Myocyte (in vitro differentiated cells): ENCODE data around the gene EGFR. TPM values are rescaled to one million over a fixed set of nuclear protein-coding genes. Genes with fewer than 3 reads are reported as not detected.

ENCODE experiments used
- DNase-seq: peaks from one replicate; pipeline ENCODE4 v3.0.0-alpha.2; 2012; ENCODE audit warnings: low read depth
- total RNA-seq: library from RNA; depleted of rRNA; stranded (reverse); fragments of >200 nt; gene quantifications from 2 replicates; pipeline ENCODE4 v1.2.3, GENCODE V29; 2014

The EGFR gene
- total RNA-seq, 1 donor from 2014 or later: 22.5 TPM

DNA sequence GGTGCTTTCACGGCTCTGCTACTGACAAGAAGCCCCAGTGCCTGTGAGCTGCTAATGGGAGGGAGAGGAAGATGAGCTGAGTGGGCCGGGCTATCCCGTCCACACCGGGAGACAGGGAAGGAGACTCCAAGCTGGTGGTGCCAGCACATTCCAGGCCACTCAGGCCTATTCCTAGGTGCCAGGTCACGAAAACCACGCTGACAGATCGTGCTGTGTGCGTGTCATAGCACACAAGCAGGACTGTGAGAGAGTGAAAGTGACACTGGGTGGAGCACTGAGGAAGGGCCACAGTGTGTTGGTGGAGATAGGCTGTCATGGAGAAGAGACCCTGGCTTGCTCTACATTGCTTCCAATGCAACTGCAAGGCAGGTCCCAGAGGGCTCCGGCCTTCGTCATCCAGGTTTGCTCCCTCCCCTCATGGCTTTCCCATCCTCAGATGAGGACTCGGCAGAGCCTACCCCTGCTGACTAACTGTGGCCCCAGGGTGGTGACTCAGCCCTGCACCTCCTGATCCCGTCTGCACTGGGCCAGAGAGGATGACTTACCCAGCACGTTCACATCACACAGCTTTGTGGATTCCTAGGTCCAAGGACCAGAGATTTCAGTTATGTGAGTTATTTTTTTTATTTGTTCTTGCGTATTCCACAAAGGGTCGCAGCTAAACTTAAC lies 167.3 kb downstream of the EGFR start:
- peak; percentile 59 for DNase-seq

DNA sequence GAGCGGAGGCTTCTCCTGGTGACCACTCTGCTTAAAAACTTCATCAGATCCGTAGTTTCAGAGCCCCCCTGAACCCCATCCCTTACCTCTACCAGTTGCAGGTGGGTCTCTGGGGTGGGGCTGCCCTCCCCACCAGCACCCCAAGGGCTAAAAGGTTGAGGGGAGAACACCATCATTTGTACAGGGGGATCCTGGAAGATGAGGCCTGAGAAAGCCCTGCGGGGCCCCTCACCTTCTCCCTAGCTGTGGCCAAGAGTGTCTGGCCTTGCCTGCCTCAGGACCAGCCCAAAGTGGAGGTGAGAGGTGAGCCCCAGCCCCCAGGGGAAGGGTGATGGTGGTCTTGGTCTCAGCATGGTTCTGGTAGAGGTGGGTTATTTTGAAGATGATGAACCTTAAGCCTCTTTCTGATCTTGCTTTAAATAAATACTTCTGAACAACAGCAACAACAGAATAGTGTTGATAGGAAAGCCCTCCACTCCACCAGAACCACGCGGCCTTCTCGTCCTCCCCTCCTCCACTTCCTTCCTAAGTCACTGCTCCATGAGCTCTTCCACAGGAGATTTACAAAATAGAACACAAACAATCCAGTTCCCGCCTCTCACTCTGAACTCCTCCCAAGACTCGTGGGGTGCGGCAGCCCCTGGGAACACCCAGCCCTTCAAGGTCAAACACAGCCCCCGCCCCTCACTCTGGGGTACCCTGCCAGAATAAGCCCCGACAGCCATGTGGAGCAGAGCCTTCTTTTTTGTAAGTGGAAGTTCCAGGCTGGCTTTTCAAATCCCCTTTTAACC lies 169.1 kb downstream of the EGFR start:
- DNase-seq: no peak

DNA sequence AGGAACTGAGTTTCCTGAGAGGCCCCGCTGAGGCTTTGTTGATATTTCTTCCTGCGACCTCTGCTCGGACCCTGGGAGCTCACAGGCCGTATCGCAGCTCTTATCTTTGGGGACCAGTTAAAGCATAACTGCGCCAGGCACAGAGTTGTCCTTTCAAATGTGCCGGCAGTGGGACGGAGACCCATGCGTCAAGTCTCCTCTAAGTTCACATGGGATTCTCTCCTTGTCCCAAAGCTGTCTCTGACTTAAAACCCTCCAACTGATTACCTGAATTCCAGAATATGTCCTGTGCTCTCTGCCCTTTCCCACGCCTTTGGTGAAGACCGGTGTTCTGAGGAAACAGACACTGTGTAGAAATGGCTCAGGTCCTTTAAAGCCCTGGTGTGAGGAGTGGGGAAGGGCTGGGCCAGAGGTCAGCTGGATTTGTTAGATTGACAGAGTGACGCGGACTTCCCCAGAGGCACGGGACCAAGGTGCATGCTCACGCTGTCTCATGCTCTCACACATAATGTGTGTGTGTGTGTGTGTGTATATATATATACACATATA lies 169.8 kb downstream of the EGFR start:
- no peak for DNase-seq

DNA sequence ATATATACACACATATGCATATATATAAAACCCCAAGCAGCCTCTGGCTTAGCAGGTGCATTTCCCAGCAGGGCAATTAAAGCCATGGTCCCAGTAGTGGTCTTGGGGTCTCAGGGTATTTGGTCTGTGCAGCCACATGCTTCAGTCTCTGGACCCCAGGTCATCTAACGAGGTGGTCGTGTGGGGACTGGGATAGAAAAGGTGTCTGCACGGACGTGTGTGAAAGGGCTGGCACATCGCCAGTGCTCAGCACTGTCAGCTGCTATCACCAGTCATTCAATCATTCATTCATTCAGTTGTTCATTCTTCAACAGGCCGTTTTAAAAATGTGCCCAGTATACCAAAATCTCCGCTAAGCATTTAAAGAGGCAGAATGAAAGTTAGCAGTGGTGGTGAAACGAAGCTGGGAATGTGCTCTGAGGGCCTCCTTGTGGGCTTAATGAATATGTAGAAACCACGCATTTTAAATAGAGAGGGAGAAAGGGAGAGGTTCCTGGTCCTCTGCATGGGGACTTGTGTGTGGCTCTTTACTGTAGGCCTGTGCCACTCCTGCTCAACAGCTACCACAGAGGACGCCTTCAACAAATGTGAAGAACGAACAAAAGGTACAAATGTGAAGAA lies 170.4 kb downstream of the EGFR start:
- DNase-seq: no peak

DNA sequence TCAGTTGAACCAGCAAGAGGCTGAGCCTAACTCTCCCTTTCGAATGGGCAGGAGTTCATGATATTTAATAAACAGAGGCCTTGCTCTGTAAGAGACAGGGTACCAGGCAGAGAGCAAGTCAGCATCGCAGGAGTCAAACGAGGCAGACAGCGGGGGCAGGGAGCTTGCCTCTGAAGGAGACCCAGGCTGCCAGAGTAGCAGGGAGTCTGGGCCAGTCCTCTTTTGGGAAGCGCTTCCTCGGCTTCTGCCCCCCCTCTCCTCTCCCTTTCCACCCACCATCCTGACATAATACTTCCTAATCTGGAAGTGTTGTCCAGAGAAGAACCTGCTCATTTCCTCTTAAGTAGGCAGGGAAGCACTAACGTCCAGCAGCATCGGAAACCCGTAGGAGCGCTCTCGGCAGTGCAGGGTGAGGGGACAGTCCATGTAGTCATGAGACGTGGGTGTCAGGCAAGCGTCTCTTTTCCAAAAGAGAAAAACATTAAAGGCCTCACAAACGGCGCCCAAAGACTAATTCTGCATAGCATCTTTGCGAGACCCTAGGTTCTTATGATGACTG lies 171.1 kb downstream of the EGFR start:
- no peak for DNase-seq

DNA sequence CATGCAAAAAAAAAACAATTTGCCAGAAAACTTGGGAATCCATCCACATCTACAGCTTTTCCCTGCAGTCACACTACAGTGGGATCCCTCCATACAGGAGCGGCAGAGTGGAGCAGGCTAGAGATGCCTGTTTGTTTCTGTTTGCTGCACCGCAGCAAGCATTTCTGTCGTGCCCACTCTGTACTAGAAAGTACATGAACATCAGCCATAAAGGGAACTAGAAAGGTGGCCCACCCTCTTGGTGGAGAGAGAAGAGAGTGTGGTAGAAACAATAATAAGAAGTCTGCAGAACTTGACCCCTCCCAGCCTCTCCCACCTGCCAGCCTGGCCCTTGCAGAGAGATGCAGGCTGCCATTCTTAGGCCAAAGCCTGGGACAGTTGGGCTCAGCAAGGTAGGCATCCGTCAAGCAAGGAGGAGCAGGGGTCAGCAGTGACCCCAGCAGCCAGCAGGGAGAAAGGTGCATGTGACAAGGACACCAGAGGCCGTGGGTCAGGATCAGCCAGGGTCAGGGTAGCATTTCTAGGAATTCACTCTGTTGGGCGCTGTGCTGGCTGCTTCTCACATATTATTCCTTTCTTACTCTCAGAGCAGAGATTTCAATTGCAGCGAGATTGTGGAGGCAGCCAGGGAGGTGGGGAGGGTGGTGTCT lies 171.8 kb downstream of the EGFR start:
- no peak for DNase-seq

DNA sequence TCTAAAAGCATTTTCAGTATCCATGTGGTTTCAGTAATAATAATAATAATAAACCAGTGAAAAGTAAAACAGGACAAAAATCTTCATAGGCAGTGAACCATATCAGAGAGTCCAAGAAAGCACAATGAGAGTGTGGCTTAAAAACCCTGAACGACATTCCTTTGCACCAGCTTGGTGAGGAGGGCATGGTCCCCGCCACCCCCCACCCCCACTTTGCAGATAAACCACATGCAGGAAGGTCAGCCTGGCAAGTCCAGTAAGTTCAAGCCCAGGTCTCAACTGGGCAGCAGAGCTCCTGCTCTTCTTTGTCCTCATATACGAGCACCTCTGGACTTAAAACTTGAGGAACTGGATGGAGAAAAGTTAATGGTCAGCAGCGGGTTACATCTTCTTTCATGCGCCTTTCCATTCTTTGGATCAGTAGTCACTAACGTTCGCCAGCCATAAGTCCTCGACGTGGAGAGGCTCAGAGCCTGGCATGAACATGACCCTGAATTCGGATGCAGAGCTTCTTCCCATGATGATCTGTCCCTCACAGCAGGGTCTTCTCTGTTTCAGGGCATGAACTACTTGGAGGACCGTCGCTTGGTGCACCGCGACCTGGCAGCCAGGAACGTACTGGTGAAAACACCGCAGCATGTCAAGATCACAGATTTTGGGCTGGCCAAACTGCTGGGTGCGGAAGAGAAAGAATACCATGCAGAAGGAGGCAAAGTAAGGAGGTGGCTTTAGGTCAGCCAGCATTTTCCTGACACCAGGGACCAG lies 172.5 kb downstream of the EGFR start:
- DNase-seq: no peak

DNA sequence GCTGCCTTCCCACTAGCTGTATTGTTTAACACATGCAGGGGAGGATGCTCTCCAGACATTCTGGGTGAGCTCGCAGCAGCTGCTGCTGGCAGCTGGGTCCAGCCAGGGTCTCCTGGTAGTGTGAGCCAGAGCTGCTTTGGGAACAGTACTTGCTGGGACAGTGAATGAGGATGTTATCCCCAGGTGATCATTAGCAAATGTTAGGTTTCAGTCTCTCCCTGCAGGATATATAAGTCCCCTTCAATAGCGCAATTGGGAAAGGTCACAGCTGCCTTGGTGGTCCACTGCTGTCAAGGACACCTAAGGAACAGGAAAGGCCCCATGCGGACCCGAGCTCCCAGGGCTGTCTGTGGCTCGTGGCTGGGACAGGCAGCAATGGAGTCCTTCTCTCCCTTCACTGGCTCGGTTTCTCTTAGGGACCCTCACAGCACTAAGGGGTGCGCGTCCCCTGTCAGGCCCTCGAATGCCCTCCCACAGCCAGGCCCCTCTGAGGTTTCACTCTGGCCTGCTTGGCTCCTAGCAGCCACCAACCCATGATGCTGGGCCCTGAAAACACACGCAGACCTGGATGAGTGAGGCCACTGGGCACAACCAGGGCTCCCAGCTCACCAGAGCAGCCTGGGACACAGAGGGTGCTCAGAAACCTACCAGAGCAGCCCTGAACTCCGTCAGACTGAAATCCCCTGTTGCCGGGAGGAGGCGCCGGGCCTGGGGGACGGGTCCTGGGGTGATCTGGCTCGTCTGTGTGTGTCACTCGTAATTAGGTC lies 173.3 kb downstream of the EGFR start:
- peak; percentile 79 for DNase-seq

DNA sequence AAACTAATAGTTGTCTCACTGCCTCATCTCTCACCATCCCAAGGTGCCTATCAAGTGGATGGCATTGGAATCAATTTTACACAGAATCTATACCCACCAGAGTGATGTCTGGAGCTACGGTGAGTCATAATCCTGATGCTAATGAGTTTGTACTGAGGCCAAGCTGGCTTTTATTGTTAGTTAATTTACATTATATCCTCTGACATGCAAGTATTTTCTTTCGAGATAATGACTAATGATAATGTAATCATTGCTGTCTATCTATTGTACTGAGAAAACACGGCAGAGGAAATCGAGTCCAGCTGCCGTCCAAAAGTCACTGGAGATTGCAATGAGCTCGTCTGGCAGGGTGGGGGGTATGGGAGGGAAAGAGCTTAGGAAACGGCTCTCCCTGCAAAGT lies 173.9 kb downstream of the EGFR start:
- DNase-seq: no peak

DNA sequence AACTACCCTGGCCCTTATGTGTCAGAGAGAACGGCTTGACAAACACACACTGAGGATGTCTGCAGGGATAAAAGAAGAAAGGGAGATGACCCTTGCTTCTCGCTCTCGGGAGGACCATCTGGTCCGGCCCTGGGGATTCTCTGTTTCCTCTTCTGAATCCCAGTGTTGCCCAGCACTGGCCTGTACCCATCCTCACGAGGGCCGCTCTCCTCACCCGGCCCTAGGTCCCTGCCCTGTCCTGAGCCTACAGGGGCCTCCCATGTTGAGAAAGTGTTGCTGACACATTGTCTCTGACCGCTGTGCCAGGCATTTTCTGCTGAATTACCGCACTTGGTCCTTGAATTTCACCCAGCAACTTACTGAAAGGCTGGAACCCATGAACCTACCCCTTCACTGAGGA lies 174.4 kb downstream of the EGFR start:
- no peak for DNase-seq

DNA sequence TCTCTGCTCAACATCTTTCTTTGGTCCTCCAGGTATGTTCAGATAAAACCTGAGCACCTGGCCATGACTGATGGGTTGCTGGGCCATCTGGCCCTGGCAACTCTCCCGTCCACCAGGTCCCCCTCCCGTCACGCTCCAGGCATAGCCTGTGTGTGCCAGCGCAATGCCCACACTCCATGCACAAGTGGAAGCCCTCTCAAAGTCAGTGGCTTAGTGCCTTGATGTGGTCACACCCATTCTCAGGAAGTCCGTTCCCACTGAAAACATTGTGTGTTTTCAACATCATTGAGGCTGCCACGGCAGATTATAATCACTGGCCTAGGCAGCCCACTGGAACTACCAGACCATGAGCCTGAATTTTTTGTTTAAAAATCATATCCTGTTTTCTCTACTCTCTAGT lies 175.7 kb downstream of the EGFR start:
- no peak for DNase-seq

DNA sequence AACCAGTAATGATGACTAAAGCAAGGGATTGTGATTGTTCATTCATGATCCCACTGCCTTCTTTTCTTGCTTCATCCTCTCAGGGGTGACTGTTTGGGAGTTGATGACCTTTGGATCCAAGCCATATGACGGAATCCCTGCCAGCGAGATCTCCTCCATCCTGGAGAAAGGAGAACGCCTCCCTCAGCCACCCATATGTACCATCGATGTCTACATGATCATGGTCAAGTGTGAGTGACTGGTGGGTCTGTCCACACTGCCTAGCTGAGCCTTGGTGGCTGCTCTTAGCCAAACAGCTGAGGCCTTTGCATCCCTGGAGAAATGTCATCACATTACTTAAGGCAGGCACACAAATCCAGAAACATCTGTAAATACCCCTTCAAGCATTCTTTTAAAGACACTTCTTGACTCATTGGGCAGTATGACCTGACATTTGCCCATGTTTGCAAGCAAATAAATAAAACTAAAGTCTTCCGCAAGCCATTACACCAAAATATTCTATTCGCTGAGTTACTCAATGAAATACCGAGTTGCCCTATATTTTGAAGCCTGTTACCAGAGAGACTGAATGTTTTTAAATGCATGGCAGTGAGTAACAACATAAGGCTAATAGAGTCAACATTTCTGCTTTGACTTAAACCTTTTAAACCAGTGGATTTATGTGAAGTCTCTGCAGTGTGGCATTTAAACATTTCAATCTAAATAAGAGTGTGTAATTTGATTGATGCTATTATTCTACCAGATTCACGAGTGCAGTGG lies 180.0 kb downstream of the EGFR start:
- no peak for DNase-seq

DNA sequence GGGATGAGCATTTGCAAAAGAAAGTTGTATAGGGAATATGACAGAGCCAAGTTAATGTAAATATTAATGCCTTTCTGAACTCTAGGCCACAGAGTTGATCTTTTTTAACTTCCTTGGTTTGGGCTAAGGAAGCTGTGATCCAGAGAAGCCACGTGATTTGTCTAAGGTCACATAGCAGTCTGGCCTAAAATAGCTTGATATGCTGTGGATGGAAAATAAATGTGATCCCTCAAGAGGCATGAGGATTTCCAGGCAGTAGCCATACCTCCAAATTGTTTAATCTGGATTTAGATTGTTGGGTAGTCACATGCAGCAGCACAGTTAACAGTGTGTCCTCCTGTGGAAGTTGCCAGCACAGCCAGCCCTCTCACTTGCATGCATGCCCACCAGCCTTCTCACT lies 180.6 kb downstream of the EGFR start:
- DNase-seq: no peak

DNA sequence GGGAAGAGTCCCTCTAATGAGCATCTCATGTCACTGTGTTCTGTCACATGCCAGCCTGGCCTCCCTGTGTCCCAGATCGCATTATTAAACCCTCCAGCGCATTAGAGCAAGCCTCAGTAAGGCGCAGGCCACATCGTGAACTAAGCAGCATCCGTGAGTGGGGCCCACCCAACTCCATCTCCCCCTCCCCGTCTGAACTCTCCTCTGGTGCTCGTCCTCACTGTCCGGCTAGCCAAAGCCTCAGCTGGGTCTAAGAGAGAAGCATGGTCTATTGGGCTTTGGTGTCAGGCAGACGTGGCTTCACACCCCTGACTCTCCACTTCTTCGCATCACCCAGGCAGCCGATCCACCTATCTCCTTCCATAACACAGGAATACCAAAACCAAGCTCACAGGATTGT lies 181.6 kb downstream of the EGFR start:
- no peak for DNase-seq

DNA sequence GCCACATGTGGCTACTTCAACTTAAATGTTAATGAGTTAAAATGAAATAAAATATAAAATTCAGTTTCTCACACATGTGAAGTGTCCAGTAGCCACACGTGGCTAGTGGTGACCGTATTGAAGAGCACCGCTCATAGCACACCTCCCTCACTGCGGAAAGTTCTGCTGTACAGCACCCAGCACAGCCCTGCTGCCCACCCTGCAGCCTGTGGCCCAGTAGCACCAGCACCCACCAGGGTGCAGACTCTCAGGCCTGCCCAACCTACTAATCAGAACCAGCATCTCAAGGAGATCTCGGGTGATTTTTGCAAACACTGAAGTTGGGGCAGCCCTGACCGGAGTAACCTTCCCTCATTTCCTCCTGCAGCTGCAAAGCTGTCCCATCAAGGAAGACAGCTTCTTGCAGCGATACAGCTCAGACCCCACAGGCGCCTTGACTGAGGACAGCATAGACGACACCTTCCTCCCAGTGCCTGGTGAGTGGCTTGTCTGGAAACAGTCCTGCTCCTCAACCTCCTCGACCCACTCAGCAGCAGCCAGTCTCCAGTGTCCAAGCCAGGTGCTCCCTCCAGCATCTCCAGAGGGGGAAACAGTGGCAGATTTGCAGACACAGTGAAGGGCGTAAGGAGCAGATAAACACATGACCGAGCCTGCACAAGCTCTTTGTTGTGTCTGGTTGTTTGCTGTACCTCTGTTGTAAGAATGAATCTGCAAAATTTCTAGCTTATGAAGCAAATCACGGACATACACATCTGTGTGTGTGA lies 183.5 kb downstream of the EGFR start:
- DNase-seq: no peak

DNA sequence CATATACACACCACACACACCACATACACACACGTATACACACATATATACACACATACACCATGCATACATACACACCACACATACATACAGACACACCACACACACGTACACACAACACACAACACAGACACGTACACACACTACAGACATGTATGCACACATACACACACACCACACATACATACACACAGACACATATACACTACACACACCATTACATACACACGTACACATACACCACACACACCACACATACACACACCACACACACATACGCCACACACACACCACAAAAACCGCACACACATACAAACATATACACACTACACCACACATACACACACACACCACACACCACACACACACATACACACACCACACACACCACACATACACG lies 184.5 kb downstream of the EGFR start:
- no peak for DNase-seq

DNA sequence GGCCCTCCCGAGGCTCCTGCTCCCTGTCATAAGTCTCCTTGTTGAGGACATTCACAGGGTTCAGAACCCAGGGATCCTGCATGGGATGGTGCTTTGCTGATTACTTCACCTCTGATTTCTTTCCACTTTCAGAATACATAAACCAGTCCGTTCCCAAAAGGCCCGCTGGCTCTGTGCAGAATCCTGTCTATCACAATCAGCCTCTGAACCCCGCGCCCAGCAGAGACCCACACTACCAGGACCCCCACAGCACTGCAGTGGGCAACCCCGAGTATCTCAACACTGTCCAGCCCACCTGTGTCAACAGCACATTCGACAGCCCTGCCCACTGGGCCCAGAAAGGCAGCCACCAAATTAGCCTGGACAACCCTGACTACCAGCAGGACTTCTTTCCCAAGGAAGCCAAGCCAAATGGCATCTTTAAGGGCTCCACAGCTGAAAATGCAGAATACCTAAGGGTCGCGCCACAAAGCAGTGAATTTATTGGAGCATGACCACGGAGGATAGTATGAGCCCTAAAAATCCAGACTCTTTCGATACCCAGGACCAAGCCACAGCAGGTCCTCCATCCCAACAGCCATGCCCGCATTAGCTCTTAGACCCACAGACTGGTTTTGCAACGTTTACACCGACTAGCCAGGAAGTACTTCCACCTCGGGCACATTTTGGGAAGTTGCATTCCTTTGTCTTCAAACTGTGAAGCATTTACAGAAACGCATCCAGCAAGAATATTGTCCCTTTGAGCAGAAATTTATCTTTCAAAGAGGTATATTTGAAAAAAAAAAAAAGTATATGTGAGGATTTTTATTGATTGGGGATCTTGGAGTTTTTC lies 186.5 kb downstream of the EGFR start:
- no peak for DNase-seq
